ENCODE measurements around the gene ALDH8A1. TPM values are rescaled to one million over a fixed set of nuclear protein-coding genes. Genes with fewer than 3 reads are reported as not detected.

Gene ALDH8A1
- total RNA-seq, 1 experiment from 2014 or later, result not detected

DNA sequence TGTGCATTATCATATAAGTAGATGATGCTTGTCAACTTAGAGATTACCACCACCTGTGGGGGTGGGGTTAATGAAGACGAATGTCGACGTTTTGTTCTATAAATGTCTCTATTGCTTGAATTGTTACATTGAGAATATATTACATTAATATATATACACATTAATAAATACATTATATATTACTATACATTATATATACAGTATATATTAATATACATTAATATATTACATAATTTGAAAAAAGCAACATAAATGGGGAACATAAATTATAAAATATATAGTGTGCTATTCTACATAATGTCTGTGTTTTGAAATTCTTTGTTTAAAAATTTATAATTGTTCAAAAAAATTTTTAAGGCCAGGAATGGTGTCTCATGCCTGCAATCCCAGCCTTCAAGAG lies 81.1 kb downstream of the ALDH8A1 start:
- Histone ChIP-seq H3K9me3 (ENCODE audit: control insufficient read depth, insufficient read depth, low read depth, low read length) (no peaks in the 10 kb centered on the region), H3K4me3 (ENCODE audit: low read depth in 2 of 2, low read length in 2 of 2) (no peak overlapping the region), H3K4me1 (ENCODE audit: control insufficient read depth, insufficient read depth, low read length) (no peaks in the 10 kb centered on the region), H3K36me3 (ENCODE audit: control insufficient read depth, insufficient read depth, low read length) (no peaks in the 10 kb centered on the region), H3K27ac (ENCODE audit: low read length) (no peak overlapping the region), H3K27me3 (ENCODE audit: control insufficient read depth, insufficient read depth, low read length) (no peaks in the 10 kb centered on the region)
- in situ Hi-C loops (cut with HindIII; ENCODE audit: low pct_unique_long_range_greater_than_20kb, low sequenced_read_pairs), result no loop called here
- DNase-seq (ENCODE audit: low read depth, low spot score) (no peak), ATAC-seq (no peak)
- TF ChIP-seq, protein P1, sequence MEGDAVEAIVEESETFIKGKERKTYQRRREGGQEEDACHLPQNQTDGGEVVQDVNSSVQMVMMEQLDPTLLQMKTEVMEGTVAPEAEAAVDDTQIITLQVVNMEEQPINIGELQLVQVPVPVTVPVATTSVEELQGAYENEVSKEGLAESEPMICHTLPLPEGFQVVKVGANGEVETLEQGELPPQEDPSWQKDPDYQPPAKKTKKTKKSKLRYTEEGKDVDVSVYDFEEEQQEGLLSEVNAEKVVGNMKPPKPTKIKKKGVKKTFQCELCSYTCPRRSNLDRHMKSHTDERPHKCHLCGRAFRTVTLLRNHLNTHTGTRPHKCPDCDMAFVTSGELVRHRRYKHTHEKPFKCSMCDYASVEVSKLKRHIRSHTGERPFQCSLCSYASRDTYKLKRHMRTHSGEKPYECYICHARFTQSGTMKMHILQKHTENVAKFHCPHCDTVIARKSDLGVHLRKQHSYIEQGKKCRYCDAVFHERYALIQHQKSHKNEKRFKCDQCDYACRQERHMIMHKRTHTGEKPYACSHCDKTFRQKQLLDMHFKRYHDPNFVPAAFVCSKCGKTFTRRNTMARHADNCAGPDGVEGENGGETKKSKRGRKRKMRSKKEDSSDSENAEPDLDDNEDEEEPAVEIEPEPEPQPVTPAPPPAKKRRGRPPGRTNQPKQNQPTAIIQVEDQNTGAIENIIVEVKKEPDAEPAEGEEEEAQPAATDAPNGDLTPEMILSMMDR (IDR thresholded peaks at IDR 0.05), result no peak
- TF ChIP-seq SIN3A (IDR thresholded peaks at IDR 0.05; ENCODE audit: borderline replicate concordance, insufficient read depth, low read depth, low read length), result no peak
- no peak for TF ChIP-seq TCF7L2 (IDR thresholded peaks at IDR 0.05; ENCODE audit: low read depth, low read length)
- TF ChIP-seq, protein P2, sequence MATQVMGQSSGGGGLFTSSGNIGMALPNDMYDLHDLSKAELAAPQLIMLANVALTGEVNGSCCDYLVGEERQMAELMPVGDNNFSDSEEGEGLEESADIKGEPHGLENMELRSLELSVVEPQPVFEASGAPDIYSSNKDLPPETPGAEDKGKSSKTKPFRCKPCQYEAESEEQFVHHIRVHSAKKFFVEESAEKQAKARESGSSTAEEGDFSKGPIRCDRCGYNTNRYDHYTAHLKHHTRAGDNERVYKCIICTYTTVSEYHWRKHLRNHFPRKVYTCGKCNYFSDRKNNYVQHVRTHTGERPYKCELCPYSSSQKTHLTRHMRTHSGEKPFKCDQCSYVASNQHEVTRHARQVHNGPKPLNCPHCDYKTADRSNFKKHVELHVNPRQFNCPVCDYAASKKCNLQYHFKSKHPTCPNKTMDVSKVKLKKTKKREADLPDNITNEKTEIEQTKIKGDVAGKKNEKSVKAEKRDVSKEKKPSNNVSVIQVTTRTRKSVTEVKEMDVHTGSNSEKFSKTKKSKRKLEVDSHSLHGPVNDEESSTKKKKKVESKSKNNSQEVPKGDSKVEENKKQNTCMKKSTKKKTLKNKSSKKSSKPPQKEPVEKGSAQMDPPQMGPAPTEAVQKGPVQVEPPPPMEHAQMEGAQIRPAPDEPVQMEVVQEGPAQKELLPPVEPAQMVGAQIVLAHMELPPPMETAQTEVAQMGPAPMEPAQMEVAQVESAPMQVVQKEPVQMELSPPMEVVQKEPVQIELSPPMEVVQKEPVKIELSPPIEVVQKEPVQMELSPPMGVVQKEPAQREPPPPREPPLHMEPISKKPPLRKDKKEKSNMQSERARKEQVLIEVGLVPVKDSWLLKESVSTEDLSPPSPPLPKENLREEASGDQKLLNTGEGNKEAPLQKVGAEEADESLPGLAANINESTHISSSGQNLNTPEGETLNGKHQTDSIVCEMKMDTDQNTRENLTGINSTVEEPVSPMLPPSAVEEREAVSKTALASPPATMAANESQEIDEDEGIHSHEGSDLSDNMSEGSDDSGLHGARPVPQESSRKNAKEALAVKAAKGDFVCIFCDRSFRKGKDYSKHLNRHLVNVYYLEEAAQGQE (IDR thresholded peaks at IDR 0.05; ENCODE audit: insufficient read depth in 1 of 2, low read depth in 2 of 2, low read length in 1 of 2), result no peak
- no peak for TF ChIP-seq POLR2AphosphoS5 (IDR thresholded peaks at IDR 0.05; ENCODE audit: low read depth, low read length)
- ChIA-PET CTCF (no interaction called here), POLR2A (no interaction called here)
- BruUV-seq (replicated peaks), result no TSS peak
- intact Hi-C loops (cut with micrococcal nuclease; ENCODE audit: unreplicated experiment), result no loop called here

Small RNA genes within 50 kb of the gene (microRNA-seq; reads per million reads assigned to microRNA genes)
- gene MIR3662 (ENCODE audit: unreplicated experiment), result 7.9 reads per million, percentile 24 among the genes with 10 or more reads in this experiment

Other genes starting within 250 kb of the ALDH8A1 start
- 79.2 TPM for gene HBS1L, start 104.7 kb upstream of the ALDH8A1 start, total RNA-seq (2021; ENCODE audit: unreplicated experiment)
- 1.3 TPM for gene MYB, start 231.2 kb upstream of the ALDH8A1 start, total RNA-seq (2021; ENCODE audit: unreplicated experiment)